ENCODE measurements around the gene CDKAL1.

GRCh38 chr6:21259660-21260059 lies 725.4 kb downstream of the CDKAL1 start:
- TF ChIP-seq, protein P1, sequence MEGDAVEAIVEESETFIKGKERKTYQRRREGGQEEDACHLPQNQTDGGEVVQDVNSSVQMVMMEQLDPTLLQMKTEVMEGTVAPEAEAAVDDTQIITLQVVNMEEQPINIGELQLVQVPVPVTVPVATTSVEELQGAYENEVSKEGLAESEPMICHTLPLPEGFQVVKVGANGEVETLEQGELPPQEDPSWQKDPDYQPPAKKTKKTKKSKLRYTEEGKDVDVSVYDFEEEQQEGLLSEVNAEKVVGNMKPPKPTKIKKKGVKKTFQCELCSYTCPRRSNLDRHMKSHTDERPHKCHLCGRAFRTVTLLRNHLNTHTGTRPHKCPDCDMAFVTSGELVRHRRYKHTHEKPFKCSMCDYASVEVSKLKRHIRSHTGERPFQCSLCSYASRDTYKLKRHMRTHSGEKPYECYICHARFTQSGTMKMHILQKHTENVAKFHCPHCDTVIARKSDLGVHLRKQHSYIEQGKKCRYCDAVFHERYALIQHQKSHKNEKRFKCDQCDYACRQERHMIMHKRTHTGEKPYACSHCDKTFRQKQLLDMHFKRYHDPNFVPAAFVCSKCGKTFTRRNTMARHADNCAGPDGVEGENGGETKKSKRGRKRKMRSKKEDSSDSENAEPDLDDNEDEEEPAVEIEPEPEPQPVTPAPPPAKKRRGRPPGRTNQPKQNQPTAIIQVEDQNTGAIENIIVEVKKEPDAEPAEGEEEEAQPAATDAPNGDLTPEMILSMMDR (IDR thresholded peaks at IDR 0.05): no peak
- TF ChIP-seq EP300 (IDR thresholded peaks at IDR 0.05) (no peak), POLR2A (IDR thresholded peaks at IDR 0.05) (no peak)
